ENCODE data around the gene GZMM. TPM values are rescaled to one million over a fixed set of nuclear protein-coding genes. Genes with fewer than 3 reads are reported as not detected.

GZMM gene
- total RNA-seq, 1 experiment from 2014 or later: 0.59 TPM

DNA sequence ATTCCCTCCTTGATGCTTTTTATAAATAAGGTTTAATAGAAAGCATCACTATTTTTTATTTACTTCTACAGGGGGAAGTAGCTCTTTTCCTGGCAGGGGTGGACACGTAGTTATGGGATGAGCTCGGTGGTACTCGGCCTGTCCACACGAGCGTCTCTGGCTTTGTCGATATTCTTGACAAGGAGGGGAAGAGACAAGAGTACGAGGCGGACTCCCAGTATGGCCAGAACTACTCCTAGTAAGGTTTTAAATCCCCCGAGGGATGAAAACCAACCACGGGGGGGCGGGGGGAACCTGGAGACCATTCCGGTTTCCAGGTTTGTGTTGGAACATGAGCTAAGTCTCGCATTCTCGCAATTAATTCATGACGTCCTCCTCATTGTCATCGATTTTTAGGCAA is 23.0 kb downstream of the GZMM start:
- Histone ChIP-seq H2AFZ (ENCODE audit: low read depth, low read length, poor library complexity, severe bottlenecking) (no peak overlapping the region), H3K4me2 (ENCODE audit: low read length) (no peak overlapping the region), H3K9me2 (ENCODE audit: insufficient read depth) (no peaks in the 10 kb centered on the region), H3K27me3 (ENCODE audit: insufficient read depth, low read length) (no peaks in the 10 kb centered on the region), H4K20me1 (ENCODE audit: insufficient read depth) (no peaks in the 10 kb centered on the region), H3K79me2 (ENCODE audit: insufficient read depth, low read length) (no peaks in the 10 kb centered on the region), H3K4me1 (ENCODE audit: control insufficient read depth in 1 of 2, insufficient read depth in 2 of 2, low read length in 2 of 2) (peaks cover 2 to 17% of the 10 kb centered on the region in 2 experiments; a peak in 2 of 4 replicates), H3K36me3 (ENCODE audit: control insufficient read depth in 1 of 2, insufficient read depth in 2 of 2, low read length in 2 of 2) (peaks cover 0 to 3% of the 10 kb centered on the region in 2 experiments; a peak in 1 of 4 replicates), H3K27ac (ENCODE audit: low read depth, low read length) (no peak overlapping the region), H3K9me3 (ENCODE audit: control insufficient read depth in 1 of 2, insufficient read depth in 1 of 2, low read depth in 1 of 2, low read length in 2 of 2) (no peaks in the 10 kb centered on the region), H3K4me3 (replicated peaks in 1 of 2; ENCODE audit: low read depth in 1 of 2, low read length in 2 of 2) (no peak overlapping the region), H3K9ac (ENCODE audit: low read length) (no peak overlapping the region)
- DNase-seq (ENCODE audit: low read depth, low spot score): no peak
- POLR2A ChIA-PET: interaction anchor here (2.1 kb wide), 1 partner anchor 11 kb away, joined by 6 read pairs; no protein-coding TSS in a partner anchor
- RAD21 ChIA-PET (ENCODE audit: low non-redundant PET in 1 of 2, low total read pairs in 2 of 2, uncharacterized antibody in 2 of 2, unreplicated experiment in 2 of 2): no interaction called here
- ATAC-seq: no peak
- BruUV-seq (replicated peaks): no TSS peak
- CTCF ChIA-PET: no interaction called here
- no peak for TF ChIP-seq RAD21 (IDR thresholded peaks at IDR 0.05; ENCODE audit: low read depth)
- TF ChIP-seq SRF (IDR thresholded peaks at IDR 0.05; ENCODE audit: low read depth): no peak
- TF ChIP-seq, protein P1, sequence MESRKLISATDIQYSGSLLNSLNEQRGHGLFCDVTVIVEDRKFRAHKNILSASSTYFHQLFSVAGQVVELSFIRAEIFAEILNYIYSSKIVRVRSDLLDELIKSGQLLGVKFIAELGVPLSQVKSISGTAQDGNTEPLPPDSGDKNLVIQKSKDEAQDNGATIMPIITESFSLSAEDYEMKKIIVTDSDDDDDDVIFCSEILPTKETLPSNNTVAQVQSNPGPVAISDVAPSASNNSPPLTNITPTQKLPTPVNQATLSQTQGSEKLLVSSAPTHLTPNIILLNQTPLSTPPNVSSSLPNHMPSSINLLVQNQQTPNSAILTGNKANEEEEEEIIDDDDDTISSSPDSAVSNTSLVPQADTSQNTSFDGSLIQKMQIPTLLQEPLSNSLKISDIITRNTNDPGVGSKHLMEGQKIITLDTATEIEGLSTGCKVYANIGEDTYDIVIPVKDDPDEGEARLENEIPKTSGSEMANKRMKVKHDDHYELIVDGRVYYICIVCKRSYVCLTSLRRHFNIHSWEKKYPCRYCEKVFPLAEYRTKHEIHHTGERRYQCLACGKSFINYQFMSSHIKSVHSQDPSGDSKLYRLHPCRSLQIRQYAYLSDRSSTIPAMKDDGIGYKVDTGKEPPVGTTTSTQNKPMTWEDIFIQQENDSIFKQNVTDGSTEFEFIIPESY (IDR thresholded peaks at IDR 0.05; ENCODE audit: extremely low read depth, insufficient replicate concordance, low read length): no peak
- TF ChIP-seq ELF1 (IDR thresholded peaks at IDR 0.05; ENCODE audit: borderline replicate concordance, low read depth): no peak
- TF ChIP-seq, protein P2, sequence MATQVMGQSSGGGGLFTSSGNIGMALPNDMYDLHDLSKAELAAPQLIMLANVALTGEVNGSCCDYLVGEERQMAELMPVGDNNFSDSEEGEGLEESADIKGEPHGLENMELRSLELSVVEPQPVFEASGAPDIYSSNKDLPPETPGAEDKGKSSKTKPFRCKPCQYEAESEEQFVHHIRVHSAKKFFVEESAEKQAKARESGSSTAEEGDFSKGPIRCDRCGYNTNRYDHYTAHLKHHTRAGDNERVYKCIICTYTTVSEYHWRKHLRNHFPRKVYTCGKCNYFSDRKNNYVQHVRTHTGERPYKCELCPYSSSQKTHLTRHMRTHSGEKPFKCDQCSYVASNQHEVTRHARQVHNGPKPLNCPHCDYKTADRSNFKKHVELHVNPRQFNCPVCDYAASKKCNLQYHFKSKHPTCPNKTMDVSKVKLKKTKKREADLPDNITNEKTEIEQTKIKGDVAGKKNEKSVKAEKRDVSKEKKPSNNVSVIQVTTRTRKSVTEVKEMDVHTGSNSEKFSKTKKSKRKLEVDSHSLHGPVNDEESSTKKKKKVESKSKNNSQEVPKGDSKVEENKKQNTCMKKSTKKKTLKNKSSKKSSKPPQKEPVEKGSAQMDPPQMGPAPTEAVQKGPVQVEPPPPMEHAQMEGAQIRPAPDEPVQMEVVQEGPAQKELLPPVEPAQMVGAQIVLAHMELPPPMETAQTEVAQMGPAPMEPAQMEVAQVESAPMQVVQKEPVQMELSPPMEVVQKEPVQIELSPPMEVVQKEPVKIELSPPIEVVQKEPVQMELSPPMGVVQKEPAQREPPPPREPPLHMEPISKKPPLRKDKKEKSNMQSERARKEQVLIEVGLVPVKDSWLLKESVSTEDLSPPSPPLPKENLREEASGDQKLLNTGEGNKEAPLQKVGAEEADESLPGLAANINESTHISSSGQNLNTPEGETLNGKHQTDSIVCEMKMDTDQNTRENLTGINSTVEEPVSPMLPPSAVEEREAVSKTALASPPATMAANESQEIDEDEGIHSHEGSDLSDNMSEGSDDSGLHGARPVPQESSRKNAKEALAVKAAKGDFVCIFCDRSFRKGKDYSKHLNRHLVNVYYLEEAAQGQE (IDR thresholded peaks at IDR 0.05; ENCODE audit: low read depth): no peak
- no peak for TF ChIP-seq YY1 (IDR thresholded peaks at IDR 0.05; ENCODE audit: extremely low read depth, insufficient replicate concordance, low read depth, low read length)
- TF ChIP-seq, protein P3, sequence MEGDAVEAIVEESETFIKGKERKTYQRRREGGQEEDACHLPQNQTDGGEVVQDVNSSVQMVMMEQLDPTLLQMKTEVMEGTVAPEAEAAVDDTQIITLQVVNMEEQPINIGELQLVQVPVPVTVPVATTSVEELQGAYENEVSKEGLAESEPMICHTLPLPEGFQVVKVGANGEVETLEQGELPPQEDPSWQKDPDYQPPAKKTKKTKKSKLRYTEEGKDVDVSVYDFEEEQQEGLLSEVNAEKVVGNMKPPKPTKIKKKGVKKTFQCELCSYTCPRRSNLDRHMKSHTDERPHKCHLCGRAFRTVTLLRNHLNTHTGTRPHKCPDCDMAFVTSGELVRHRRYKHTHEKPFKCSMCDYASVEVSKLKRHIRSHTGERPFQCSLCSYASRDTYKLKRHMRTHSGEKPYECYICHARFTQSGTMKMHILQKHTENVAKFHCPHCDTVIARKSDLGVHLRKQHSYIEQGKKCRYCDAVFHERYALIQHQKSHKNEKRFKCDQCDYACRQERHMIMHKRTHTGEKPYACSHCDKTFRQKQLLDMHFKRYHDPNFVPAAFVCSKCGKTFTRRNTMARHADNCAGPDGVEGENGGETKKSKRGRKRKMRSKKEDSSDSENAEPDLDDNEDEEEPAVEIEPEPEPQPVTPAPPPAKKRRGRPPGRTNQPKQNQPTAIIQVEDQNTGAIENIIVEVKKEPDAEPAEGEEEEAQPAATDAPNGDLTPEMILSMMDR (IDR thresholded peaks at IDR 0.05 in 2 of 3, conservative IDR thresholded peaks at IDR 0.05 in 1 of 3; ENCODE audit: borderline replicate concordance in 1 of 3, insufficient read depth in 1 of 3, low read depth in 2 of 3, low read length in 2 of 3): no peak
- no peak for TF ChIP-seq POLR2A (IDR thresholded peaks at IDR 0.05; ENCODE audit: borderline replicate concordance, extremely low read depth, insufficient read depth, insufficient read length)
- TF ChIP-seq CEBPB (IDR thresholded peaks at IDR 0.05; ENCODE audit: low read depth): no peak
- TF ChIP-seq SP1 (IDR thresholded peaks at IDR 0.05; ENCODE audit: low read depth): no peak
- TF ChIP-seq POLR2AphosphoS5 (IDR thresholded peaks at IDR 0.05; ENCODE audit: low read depth, low read length): no peak
- TF ChIP-seq, protein P4, sequence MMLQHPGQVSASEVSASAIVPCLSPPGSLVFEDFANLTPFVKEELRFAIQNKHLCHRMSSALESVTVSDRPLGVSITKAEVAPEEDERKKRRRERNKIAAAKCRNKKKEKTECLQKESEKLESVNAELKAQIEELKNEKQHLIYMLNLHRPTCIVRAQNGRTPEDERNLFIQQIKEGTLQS (IDR thresholded peaks at IDR 0.05): no peak
- intact Hi-C loops (cut with micrococcal nuclease): no loop called here

All from HCT116 (cell line).